CD1c-positive myeloid dendritic cell (primary cell): ENCODE results near the gene HELZ.
"Not testable (repeated sequence)": the region's sequence is repeated elsewhere in the genome, so short reads cannot be mapped to it uniquely, and the experiment has no call there.

Source experiments
- DNase-seq: peaks from one replicate; pipeline ENCODE4 v3.0.0-alpha.2; 2016; ENCODE audit errors: extremely low spot score

Gene HELZ, protein sequence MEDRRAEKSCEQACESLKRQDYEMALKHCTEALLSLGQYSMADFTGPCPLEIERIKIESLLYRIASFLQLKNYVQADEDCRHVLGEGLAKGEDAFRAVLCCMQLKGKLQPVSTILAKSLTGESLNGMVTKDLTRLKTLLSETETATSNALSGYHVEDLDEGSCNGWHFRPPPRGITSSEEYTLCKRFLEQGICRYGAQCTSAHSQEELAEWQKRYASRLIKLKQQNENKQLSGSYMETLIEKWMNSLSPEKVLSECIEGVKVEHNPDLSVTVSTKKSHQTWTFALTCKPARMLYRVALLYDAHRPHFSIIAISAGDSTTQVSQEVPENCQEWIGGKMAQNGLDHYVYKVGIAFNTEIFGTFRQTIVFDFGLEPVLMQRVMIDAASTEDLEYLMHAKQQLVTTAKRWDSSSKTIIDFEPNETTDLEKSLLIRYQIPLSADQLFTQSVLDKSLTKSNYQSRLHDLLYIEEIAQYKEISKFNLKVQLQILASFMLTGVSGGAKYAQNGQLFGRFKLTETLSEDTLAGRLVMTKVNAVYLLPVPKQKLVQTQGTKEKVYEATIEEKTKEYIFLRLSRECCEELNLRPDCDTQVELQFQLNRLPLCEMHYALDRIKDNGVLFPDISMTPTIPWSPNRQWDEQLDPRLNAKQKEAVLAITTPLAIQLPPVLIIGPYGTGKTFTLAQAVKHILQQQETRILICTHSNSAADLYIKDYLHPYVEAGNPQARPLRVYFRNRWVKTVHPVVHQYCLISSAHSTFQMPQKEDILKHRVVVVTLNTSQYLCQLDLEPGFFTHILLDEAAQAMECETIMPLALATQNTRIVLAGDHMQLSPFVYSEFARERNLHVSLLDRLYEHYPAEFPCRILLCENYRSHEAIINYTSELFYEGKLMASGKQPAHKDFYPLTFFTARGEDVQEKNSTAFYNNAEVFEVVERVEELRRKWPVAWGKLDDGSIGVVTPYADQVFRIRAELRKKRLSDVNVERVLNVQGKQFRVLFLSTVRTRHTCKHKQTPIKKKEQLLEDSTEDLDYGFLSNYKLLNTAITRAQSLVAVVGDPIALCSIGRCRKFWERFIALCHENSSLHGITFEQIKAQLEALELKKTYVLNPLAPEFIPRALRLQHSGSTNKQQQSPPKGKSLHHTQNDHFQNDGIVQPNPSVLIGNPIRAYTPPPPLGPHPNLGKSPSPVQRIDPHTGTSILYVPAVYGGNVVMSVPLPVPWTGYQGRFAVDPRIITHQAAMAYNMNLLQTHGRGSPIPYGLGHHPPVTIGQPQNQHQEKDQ (N-terminal part only)

GRCh38 chr17:67245073-67245693 lies at the start of gene HELZ:
TSS of gene HELZ (minus strand) at chr17:67245196. CDS start at chr17:67218804, 26,392 bp downstream.
- DNase-seq = peak; percentile 84

GRCh38 chr17:67293251-67294203 lies 48.5 kb upstream of the HELZ start:
- peak; percentile 75 for DNase-seq

DNA sequence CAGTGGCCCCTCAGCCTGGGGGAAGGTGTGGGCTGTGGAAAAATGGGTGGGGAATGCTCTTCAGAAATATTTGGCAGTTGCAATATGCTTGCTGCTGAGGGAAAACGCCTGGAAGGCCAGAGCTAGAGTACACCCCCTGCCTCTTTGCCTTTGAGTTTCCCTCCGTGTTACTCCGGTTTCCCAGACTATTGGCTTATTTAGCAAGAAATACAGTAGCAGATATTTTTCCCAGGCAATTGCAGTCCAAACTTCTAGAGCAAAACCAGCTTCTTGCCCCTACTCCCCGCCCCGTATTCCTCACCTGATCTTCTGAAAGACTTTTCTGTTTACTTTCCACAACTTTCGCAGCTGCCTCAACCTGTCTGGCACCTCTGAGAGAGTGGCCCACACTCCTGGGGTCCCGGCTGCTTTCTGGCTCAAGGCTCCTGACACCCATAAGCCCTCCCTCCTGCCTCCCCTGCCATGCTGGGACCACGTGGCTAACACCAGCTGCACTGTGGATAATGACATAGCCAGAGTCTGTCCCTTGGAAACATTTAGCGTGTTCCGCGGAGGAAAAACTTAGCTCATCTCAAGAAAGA lies 45.8 kb upstream of the HELZ start:
- DNase-seq = no peak

DNA sequence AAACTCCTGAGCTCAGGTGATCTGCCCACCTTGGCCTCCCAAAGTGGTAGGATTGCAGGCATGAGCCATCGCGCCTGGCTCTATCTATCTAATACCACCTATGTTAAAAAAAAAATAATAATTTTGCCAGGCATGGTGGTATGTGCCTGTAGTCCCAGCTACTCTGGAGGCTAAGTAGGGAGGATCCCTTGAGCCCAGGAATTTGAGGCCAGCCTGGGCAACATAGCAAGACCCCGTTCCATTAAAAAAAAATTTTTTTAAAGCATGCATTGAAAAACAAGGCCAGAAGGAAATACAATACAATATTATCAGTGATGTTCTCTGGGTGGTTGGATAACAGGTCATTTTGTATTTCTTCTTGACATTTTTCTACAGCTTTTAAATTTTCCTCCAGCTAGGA lies 45.2 kb upstream of the HELZ start:
- DNase-seq = no peak

- DNase-seq = peak; percentile 12
Measured at GRCh38 chr17:67289181-67289876, 44.3 kb upstream of the HELZ start.

GRCh38 chr17:67286826-67287225 lies 41.8 kb upstream of the HELZ start:
- not testable (repeated sequence) for DNase-seq

GRCh38 chr17:67285360-67285759 lies 40.4 kb upstream of the HELZ start:
- no peak for DNase-seq

GRCh38 chr17:67283731-67284516 lies 38.9 kb upstream of the HELZ start:
- peak; percentile 83 for DNase-seq

DNA sequence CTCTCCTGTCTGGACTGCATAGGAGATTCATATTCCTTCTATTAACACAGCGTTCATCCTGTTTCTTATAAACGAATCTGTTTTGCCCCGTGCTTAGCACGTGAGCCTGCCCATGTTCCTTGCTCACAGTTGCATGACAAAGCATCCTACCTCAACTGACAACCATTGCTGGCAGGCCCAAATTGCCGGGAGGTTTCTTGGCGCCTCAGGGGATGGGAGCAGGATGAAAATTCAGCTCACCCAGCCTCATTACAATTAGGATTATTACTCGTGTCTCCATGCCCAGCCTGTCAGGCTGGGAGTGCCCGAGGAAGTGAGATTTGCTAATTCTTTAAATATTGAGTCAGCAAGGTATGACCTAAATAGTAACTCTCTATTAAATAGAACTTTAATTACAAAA lies 36.7 kb upstream of the HELZ start:
- DNase-seq = peak; percentile 9

GRCh38 chr17:67281053-67281452 lies 36.1 kb upstream of the HELZ start:
- DNase-seq = no peak

DNA sequence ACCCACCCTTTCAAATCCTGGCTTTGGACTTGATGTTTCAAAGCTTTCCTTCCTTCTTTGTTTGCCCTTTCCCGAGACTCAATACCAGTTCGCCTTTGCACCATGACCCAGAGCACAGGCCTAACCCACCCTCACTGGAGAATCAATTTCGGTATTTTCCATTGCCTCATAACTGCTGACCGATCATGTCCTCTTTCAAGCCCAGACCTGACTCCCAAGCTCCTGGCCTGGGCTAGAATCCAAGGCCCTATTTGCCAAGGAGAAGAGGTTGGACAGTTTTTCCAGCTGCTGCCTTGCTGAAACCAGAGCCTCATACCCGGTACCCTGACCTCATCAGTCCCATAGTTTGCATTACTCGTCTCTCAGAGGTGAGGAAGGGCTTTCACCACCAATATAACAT lies 35.3 kb upstream of the HELZ start:
- no peak for DNase-seq

GRCh38 chr17:67279115-67279514 lies 34.1 kb upstream of the HELZ start:
- DNase-seq = no peak

GRCh38 chr17:67278363-67278762 lies 33.4 kb upstream of the HELZ start:
- no peak for DNase-seq

- no peak for DNase-seq
Measured at GRCh38 chr17:67276075-67276474, 31.1 kb upstream of the HELZ start.

DNA sequence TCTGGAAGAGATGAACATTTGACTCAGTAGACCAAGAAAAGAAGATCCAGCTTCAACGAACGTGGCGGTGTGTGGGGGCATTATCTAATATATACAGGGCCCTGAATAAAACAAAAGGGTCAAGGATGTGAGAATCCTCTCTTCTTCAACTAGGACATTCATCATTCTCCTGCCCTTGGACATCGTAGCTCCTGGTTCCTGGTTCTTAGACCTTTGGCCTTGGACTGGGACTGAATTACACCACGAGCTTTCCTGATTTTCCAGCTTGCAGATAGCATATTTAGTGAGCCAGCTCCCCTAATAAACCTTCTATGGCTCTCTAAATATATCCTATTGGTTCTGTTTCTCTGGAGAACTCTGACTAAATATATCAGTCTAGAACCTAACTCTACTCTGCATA lies 29.5 kb upstream of the HELZ start:
- DNase-seq = no peak

DNA sequence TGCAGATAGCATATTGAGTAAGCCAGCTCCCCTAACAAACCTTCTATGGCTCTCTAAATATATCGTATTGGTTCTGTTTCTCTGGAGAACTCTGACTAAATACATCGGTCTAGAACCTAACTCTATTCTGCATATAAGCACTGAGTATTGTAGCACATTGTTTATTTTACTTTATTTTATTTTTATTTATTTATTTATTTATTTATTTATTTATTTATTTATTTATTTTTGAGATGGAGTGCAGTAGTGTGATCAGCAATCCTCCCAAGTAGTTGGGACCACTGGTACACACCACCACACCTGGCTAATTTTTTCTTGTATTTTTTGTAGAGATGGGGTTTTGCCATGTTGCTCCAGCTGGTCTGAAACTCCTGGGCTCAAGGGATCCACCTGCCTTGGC lies 28.9 kb upstream of the HELZ start:
- no peak for DNase-seq

GRCh38 chr17:67272312-67273047 lies 27.5 kb upstream of the HELZ start:
- no peak for DNase-seq

- DNase-seq = not testable (repeated sequence)
Measured at GRCh38 chr17:67271187-67271586, 26.2 kb upstream of the HELZ start.
